Activated CD4-positive, alpha-beta T cell treated with anti-CD3 and anti-CD28 coated beads, Interleukin-10, Interleukin-2, amounts not matched to agents 100 ng/mL and 50 ng/mL, durations not matched to agents 16 hours and 8 hours (primary cell): Measurements from ENCODE around the gene SYT15B.
"Not testable (repeated sequence)": the region's sequence is repeated elsewhere in the genome, so short reads cannot be mapped to it uniquely, and the experiment has no call there.

Experiments used
- DNase-seq: peaks from one replicate; pipeline ENCODE4 v3.0.0-alpha.2; 2020

Gene SYT15B

GRCh38 chr10:47763554-47764175 lies at the start of gene SYT15B:
Gene SYT15B (minus strand): TSS chr10:47763592. CDS start chr10:47762640, 952 bp downstream.
- DNase-seq = not testable (repeated sequence)

GRCh38 chr10:47779590-47779989 lies 16.2 kb upstream of the SYT15B start:
- DNase-seq = not testable (repeated sequence)

GRCh38 chr10:47775361-47776231 lies 12.2 kb upstream of the SYT15B start:
- DNase-seq = peak; percentile 27

- DNase-seq = not testable (repeated sequence)
Measured at GRCh38 chr10:47770745-47771144, 7.4 kb upstream of the SYT15B start.

- not testable (repeated sequence) for DNase-seq
Measured at GRCh38 chr10:47768578-47769115, 5.3 kb upstream of the SYT15B start.

GRCh38 chr10:47768085-47768484 lies 4.7 kb upstream of the SYT15B start:
- DNase-seq = not testable (repeated sequence)

GRCh38 chr10:47767236-47767635 lies 3.8 kb upstream of the SYT15B start:
- DNase-seq = not testable (repeated sequence)

GRCh38 chr10:47765232-47765631 lies 1.8 kb upstream of the SYT15B start:
- DNase-seq = not testable (repeated sequence)

- DNase-seq = not testable (repeated sequence)
Measured at GRCh38 chr10:47762674-47763553, 478 bp downstream of the SYT15B start.

- DNase-seq = not testable (repeated sequence)
Measured at GRCh38 chr10:47758855-47759254, 4.5 kb downstream of the SYT15B start.

GRCh38 chr10:47756169-47756568 lies 7.2 kb downstream of the SYT15B start:
- DNase-seq = not testable (repeated sequence)

GRCh38 chr10:47753871-47754270 lies 9.5 kb downstream of the SYT15B start:
- DNase-seq = not testable (repeated sequence)

GRCh38 chr10:47753176-47753575 lies 10.2 kb downstream of the SYT15B start:
- DNase-seq = not testable (repeated sequence)

GRCh38 chr10:47751821-47752220 lies 11.6 kb downstream of the SYT15B start:
- DNase-seq = not testable (repeated sequence)

- DNase-seq = not testable (repeated sequence)
Measured at GRCh38 chr10:47750360-47750759, 13.0 kb downstream of the SYT15B start.

- DNase-seq = not testable (repeated sequence)
Measured at GRCh38 chr10:47746780-47747376, 16.5 kb downstream of the SYT15B start.

GRCh38 chr10:47744881-47745280 lies 18.5 kb downstream of the SYT15B start:
- not testable (repeated sequence) for DNase-seq

- DNase-seq = peak; percentile 14
Measured at GRCh38 chr10:47743611-47744550, 19.5 kb downstream of the SYT15B start.

GRCh38 chr10:47740868-47741267 lies 22.5 kb downstream of the SYT15B start:
- DNase-seq = not testable (repeated sequence)

GRCh38 chr10:47730911-47731310 lies 32.5 kb downstream of the SYT15B start:
- DNase-seq = not testable (repeated sequence)

- DNase-seq = not testable (repeated sequence)
Measured at GRCh38 chr10:47725740-47726139, 37.7 kb downstream of the SYT15B start.
